Activated CD4-positive, alpha-beta T cell treated with anti-CD3 and anti-CD28 coated beads, Interleukin-2, amount 50 U/mL, for 4 hours (primary cell): Measurements from ENCODE around the gene FLNB.
"Not testable (repeated sequence)": the region's sequence is repeated elsewhere in the genome, so short reads cannot be mapped to it uniquely, and the experiment has no call there.

Source experiments
- DNase-seq, 2 experiments: peaks; one replicate each; pipeline ENCODE4 v3.0.0-alpha.2; 2020

Gene FLNB

DNA sequence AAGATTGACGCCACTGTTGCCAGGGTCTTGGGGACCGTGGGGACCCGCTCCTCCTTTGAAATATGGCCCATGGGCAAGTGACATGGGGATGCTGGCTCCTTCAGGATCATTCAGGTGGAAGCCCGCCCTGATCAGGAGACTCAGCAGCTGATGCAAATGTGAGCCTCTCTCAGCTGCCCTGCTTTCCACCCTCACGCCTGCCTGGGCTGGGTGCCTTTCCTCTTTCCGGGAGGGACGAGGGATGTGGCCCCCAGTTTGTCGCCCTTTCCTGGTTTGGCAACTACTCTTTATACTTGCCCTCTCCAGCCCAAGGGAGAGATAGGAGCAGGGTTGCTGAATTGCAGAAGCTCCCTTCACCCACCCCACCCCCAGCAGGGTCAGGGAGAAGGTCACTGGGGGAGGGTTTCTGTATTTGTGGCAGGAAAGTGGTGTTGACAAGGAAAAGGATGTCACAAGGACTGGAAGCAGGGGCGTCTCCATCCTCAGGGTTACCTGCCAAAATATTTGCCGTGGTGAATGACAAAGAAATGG is 180.8 kb downstream of the FLNB start:
- no peak for DNase-seq

GRCh38 chr3:58189691-58190090 is 181.5 kb downstream of the FLNB start:
- no peak for DNase-seq

GRCh38 chr3:58190291-58190690 is 182.1 kb downstream of the FLNB start:
- no peak for DNase-seq

DNA sequence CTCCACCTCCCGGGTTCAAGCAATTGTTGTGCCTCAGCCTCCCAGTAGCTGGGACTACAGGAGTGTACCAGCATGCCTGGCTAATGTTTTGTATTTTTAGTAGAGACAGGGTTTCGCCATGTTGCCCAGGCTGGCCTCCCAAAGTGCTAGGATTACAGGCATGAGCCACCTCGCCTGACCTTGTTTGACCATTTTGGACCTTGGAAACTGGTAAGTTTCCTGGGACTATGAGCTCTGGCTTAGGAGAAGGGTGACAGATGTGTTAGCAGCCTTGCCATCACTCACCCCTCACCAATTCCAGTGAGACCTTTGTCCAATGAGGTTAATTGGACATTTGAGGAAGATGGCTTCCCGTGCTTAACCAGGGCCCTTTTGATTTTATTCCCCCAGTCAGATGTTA is 182.7 kb downstream of the FLNB start:
- no peak for DNase-seq

DNA sequence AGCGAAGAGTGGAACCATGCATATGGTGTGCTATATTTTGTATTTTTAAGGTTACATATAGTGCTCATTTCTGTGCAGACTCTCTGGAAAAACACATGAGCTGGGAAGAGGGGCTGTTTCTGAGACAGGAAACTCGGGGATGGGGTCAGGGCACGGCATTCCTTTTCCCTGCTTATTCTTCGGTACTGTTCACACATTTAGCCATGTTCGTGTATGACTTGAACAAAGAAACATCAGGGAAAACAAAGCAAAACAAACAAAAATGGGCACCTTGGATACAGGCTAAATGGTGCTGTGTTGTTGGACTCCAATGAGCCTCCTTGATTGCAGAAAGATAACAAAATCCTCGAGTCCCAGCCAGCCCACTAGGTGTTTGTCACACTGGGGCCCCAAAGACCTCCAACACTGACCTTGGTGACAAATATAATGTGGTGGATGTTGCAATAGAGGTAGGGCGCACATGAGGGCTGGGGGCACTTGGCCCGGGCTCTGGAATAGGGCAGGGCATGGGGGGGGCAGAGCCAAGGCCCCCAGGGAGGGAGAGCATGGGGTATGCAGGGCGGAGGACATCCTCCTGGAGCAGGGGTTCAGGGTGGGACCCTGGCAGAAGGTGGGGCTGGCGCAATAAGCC is 183.3 kb downstream of the FLNB start:
- DNase-seq, result no peak

DNA sequence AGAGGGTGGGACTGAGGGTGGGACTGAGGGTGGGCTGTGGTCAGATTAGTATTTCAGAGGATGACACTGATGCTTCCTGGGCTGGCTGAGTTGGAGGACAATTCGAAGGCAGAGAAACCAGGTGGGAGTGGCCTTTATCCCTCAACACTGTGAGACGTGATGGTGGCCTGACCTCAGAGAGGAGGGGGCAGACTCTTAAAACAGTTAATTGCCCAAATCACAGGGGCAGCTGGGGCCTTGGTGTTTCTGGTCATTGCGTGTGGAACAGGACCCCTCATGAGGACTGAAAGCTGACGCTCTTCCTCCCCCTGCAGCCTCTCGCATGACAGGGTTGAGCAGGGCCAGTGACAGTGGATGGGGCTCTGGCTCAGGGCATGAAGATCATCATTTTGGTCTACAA is 183.8 kb downstream of the FLNB start:
- no peak for DNase-seq

DNA sequence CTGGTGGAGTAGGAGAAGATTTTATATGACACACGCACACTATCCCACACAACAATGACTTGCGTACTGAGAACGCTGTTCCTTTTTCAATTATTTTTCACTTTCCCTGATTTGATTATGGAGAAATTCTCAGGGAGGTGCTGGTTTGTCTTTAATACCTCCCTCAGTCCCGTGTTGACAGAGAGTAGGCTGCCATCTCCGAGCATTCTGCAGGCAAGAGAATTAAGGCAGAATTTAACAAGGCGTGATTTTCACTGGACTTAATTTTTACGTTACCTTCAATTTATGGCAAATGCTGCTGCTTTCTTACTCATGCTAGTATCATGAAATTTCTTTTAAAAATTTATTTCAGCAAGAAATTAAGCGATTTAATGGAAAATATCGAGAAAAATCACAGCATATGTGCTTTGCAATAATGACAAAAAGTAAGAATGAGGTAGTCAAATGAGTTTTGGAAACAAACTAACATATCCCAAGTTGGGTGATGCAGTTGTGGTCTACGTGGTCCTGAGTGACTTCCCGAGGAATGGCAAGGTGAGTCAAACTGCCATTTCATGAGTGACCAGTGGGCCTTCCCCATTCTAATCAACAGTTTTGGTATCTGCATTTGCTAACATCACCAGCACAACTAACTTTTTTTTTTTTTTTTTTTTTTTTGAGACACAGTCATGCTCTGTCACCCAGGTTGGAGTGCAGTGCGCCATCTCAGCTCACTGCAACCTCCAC is 185.6 kb downstream of the FLNB start:
- DNase-seq, result no peak

GRCh38 chr3:58197588-58197987 is 189.4 kb downstream of the FLNB start:
- DNase-seq, result no peak

DNA sequence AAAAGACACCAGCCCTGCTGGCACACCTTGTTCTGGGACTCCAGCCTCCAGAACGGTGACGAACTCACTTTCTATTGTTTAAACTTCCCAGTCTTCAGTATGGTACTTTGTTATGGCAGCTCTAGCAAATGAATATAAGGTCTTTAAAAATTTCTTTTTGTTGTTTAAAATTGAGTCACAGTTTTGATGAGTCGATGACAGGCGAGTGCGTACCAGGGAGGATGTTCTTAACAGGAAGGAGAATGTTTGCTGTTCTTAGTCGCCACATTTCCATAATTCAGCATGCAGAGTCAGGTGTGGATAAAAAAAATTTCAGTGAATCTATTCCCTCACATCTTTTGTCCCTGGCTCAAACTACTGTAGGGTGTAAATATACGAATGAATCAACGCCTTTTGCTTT is 190.1 kb downstream of the FLNB start:
- DNase-seq, result no peak

- no peak for DNase-seq
Measured at GRCh38 chr3:58198804-58199203, 190.6 kb downstream of the FLNB start.

DNA sequence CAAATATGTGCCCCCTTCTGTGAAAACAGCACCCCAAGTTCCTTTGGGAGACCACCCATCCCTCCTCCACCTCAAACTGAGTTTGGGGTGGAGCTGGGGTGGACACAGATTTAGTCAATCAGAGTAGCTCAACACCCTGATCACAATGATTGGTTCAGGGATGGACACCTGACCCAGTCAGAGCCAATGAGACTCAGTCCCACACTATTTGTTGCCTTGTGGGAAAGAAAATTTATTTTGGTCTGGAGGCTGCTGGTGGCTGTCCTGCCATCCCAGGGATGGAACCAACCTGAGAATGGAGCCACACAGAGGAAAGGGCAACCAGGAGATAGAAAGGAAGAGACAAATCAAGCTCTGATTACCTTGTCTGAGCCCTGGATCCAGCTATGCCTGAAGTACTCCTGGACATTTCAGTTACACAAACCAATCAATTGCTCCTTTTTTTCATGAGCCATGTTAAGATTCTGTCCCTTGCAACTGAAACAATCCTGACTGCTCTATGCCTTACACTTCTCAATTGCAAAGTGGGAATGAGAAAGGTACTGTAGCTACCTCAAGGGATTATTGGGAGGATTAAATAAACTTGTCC is 192.0 kb downstream of the FLNB start:
- DNase-seq, result no peak

DNA sequence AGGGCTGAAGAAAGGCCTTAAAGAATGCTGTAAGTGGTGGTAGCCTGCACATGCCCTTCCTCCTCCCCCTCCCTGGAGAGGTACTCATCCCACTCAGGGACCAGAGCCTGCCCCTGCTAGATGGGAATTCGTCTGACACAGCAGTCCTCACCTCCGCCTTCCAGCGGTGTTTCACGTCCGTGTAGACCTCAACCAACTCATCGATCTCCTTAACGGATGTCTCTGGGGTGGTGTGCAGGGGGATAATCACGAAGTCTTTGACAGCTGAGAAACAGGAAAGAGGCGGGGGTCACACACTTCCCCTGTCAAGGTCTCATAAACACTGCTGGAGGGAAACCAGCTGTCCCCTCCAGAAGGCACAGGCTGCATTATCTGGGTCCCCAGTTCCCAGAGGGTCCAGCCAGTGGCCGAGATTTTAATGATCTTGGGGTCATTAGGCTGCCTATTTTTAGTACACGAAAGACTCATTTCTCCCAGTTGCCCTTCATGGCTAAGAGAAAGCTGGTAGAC is 192.7 kb downstream of the FLNB start:
- DNase-seq, result no peak

DNA sequence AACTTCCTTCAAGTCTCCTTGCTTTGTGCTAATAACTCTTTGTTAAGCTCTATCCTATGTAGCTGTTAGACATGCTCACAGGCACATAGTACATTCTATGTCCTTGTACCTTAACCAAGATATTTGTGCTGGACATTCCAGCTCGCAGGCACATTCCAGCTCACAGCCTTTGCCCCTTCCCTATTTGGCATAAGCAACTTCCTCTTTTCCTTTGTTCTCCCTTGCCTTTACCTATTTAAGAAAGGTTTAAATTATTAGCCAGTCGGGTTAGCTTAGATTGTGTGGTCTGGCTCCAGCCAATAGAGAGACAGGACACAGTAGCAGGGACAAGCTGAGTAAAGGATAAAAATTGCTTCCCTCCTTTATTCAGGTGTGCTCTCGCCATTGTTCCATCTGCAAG is 193.2 kb downstream of the FLNB start:
- DNase-seq, result not testable (repeated sequence)

GRCh38 chr3:58202917-58203360 is 194.7 kb downstream of the FLNB start:
- DNase-seq, result no peak

GRCh38 chr3:58203541-58203940 is 195.3 kb downstream of the FLNB start:
- DNase-seq, result no peak

DNA sequence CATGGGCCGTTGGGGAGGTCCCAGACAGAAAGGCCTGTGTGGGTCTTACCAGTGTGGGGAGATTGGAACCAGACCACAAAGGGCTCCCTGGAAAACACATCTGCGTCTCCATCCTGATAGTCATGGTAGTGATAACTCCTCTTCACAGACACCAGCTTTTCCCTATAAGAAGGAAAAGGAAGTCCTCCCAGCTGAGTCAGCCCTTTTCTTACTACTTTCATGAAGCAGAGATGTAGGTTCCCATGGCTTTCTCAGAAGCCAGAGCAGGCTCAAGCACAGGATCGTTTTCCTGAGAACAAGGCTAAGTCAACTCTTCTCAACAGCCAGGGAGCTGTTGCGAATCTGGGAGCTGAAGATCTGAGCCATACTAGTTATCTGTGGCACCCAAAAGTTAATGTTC is 196.5 kb downstream of the FLNB start:
- no peak for DNase-seq

DNA sequence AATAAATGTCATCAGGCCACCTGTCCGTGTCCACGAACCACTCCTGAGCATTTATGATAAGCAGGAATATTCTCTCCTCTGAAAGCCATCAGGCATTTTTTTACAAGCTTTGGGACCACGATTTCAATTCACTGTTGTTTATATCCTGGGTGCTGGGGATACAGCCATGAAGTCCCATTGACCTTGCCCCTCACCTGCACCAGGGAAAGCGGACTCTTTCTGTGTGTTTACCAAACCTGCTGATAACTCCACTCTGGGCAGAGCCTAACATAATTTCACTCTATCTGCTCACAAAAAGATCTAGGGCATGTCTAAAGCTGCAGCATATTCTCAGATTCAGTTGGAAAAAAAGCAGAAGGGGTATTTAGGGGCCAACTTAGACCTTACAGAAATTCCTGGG is 197.8 kb downstream of the FLNB start:
- DNase-seq, result no peak

- DNase-seq, result no peak
Measured at GRCh38 chr3:58206406-58207011, 198.3 kb downstream of the FLNB start.

DNA sequence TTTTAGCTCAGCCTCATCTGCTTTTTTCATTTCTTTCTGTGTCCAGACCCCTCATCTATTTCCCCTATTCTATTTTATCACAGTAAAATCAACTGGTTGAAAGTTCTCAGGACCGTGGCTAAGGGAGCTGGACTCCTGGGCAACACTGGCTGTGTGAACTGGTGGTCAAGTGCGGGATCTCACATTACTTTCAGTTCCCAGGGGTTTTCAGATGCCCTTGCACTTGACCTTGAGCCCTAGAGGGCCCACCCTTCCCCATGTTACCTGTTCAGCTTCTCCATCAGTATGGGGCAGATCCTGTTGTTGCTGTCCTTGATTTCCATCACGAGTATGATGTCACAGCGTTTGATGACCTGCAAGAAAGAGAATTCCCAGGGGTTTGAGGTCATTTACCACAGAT is 199.7 kb downstream of the FLNB start:
- DNase-seq, result no peak

DNA sequence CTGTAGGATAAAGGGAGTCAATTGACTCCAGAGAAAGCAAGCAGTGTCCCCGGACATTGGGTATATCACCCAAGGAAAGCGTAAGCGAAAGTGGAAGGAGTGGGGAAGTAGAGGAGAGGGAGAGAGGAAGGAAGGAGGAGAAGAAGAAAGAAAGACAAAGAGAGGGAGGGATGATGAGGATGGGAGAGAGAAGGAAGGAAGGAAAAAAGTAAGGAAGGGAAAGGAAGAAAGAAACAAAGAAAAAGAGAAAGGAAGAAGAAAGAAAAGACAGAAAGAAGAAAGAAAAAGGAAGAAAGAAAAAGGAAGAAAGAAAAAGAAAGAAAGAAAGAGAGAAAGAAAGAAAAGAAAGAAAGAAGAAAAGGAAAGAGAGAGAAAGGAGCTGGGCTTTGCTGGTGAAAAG is 201.7 kb downstream of the FLNB start:
- DNase-seq, result no peak

- no peak for DNase-seq
Measured at GRCh38 chr3:58210761-58211460, 202.7 kb downstream of the FLNB start, which contains the start of gene DNASE1L3. Gene DNASE1L3 (minus strand): TSS chr3:58210972. CDS start chr3:58210906, 66 bp downstream.

- DNase-seq, result no peak
Measured at GRCh38 chr3:58214484-58215316, 206.5 kb downstream of the FLNB start.
